SK-N-SH treated with all-trans-retinoic acid at 6 μM for 48 hours (cell line): ENCODE measurements around the gene KIAA1755.

Source experiments
- ATAC-seq: fragments of 200-7000 bp; cut with Tn5 transposase; 3 replicates; pipeline ENCODE4 v1.9.1; 2020; ENCODE audit warnings: mild to moderate bottlenecking, moderate library complexity
- ARNTL ChIP-seq: fragments of 450-650 bp; formaldehyde crosslinking; IDR thresholded peaks from 2 replicates; pipeline ENCODE4 v1.5.0; 2020; ENCODE audit warnings: low read depth, mild to moderate bottlenecking, moderate library complexity, borderline replicate concordance
- BACH2 ChIP-seq: fragments of 250-450 bp; sonication (Bioruptor Pico); IDR thresholded peaks from 2 replicates; pipeline ENCODE4 v1.9.0; 2021; ENCODE audit warnings: mild to moderate bottlenecking, borderline replicate concordance
- CSDC2 ChIP-seq: fragments of 250-450 bp; sonication (Bioruptor Pico); IDR thresholded peaks from 2 replicates; pipeline ENCODE4 v1.5.0; 2020; ENCODE audit warnings: mild to moderate bottlenecking, moderate library complexity
- CSRNP3 ChIP-seq: fragments of 250-450 bp; sonication (Bioruptor Pico); IDR thresholded peaks from 2 replicates; pipeline ENCODE4 v1.5.1; 2021; ENCODE audit warnings: mild to moderate bottlenecking, moderate library complexity
- ESRRG ChIP-seq: fragments of 250-450 bp; sonication (Bioruptor Pico); IDR thresholded peaks from 2 replicates; pipeline ENCODE4 v1.6.1; 2021; ENCODE audit warnings: mild to moderate bottlenecking
- GLIS3 ChIP-seq: fragments of 250-450 bp; sonication (Bioruptor Pico); IDR thresholded peaks from 2 replicates; pipeline ENCODE4 v1.5.0; 2020; ENCODE audit warnings: mild to moderate bottlenecking, moderate library complexity
- ISL1 ChIP-seq: fragments of 250-450 bp; sonication (Bioruptor Pico); IDR thresholded peaks from 2 replicates; pipeline ENCODE4 v2.1.2; 2022; ENCODE audit warnings: mild to moderate bottlenecking, moderate library complexity
- PATZ1 ChIP-seq: fragments of 250-450 bp; sonication (Bioruptor Pico); IDR thresholded peaks from 2 replicates; pipeline ENCODE4 v1.8.0; 2020; ENCODE audit warnings: mild to moderate bottlenecking, moderate library complexity, borderline replicate concordance
- POU6F1 ChIP-seq: fragments of 250-450 bp; sonication (Bioruptor Pico); IDR thresholded peaks from 2 replicates; pipeline ENCODE4 v1.8.0; 2021; ENCODE audit warnings: low read depth, mild to moderate bottlenecking, moderate library complexity, borderline replicate concordance
- PPARA ChIP-seq: fragments of 250-450 bp; sonication (Bioruptor Pico); IDR thresholded peaks from 2 replicates; pipeline ENCODE4 v1.5.0; 2020; ENCODE audit warnings: mild to moderate bottlenecking, borderline replicate concordance
- RARB ChIP-seq: fragments of 250-450 bp; sonication (Bioruptor Pico); IDR thresholded peaks from 2 replicates; pipeline ENCODE4 v1.8.0; 2021; ENCODE audit warnings: mild to moderate bottlenecking, moderate library complexity
- SNAI2 ChIP-seq: fragments of 250-450 bp; sonication (Bioruptor Pico); IDR thresholded peaks from 2 replicates; pipeline ENCODE4 v1.5.0; 2020; ENCODE audit warnings: mild to moderate bottlenecking, moderate library complexity
- TCF4 ChIP-seq: fragments of 250-450 bp; sonication (Bioruptor Pico); IDR thresholded peaks from 2 replicates; pipeline ENCODE4 v1.8.0; 2021; ENCODE audit warnings: mild to moderate bottlenecking, moderate library complexity, borderline replicate concordance
- TOX ChIP-seq: fragments of 250-450 bp; sonication (Bioruptor Pico); IDR thresholded peaks from 2 replicates; pipeline ENCODE4 v1.8.0; 2021; ENCODE audit warnings: mild to moderate bottlenecking, moderate library complexity, borderline replicate concordance
- TSHZ2 ChIP-seq: fragments of 250-450 bp; sonication (Bioruptor Pico); IDR thresholded peaks from 2 replicates; pipeline ENCODE4 v1.5.0; 2020; ENCODE audit warnings: mild to moderate bottlenecking, moderate library complexity
- ZC3H10 ChIP-seq: fragments of 250-450 bp; sonication (Bioruptor Pico); IDR thresholded peaks from 2 replicates; pipeline ENCODE4 v1.5.1; 2021; ENCODE audit warnings: mild to moderate bottlenecking, moderate library complexity
- ZFP3 ChIP-seq: fragments of 250-450 bp; sonication (Bioruptor Pico); IDR thresholded peaks from 2 replicates; pipeline ENCODE4 v1.5.0; 2020; ENCODE audit warnings: mild to moderate bottlenecking, moderate library complexity
- ZFP30 ChIP-seq: fragments of 450-650 bp; formaldehyde crosslinking; IDR thresholded peaks from 2 replicates; pipeline ENCODE4 v1.5.0; 2022; ENCODE audit warnings: mild to moderate bottlenecking, moderate library complexity
- ZNF565 ChIP-seq: fragments of 450-650 bp; formaldehyde crosslinking; conservative IDR thresholded peaks from 2 replicates; pipeline ENCODE4 v1.5.0; 2020; ENCODE audit warnings: low read depth, mild to moderate bottlenecking, moderate library complexity
- ZNF70 ChIP-seq: fragments of 450-650 bp; formaldehyde crosslinking; IDR thresholded peaks from 2 replicates; pipeline ENCODE4 v1.5.0; 2020; ENCODE audit warnings: mild to moderate bottlenecking, moderate library complexity

Gene KIAA1755

GRCh38 chr20:38195521-38195920 is 65.0 kb downstream of the KIAA1755 start:
- no peak for ATAC-seq
- TF ChIP-seq ARNTL (CRISPR knock-in tag) (no peak), SNAI2 (CRISPR knock-in tag) (no peak), ZFP30 (no peak), ZC3H10 (no peak), POU6F1 (CRISPR knock-in tag) (no peak), TOX (CRISPR knock-in tag) (no peak)

GRCh38 chr20:38194971-38195504 is 65.5 kb downstream of the KIAA1755 start:
- TF ChIP-seq TOX (CRISPR knock-in tag) (no peak), GLIS3 (CRISPR knock-in tag) (no peak), ARNTL (CRISPR knock-in tag) (no peak), ISL1 (CRISPR knock-in tag) (no peak), ESRRG (no peak), TCF4 (no peak), SNAI2 (CRISPR knock-in tag) (no peak), TSHZ2 (CRISPR knock-in tag) (no peak), CSDC2 (CRISPR knock-in tag) (no peak), BACH2 (CRISPR knock-in tag) (no peak), ZNF565 (no peak), PPARA (no peak), ZNF70 (CRISPR knock-in tag) (no peak), RARB (CRISPR knock-in tag) (no peak), POU6F1 (CRISPR knock-in tag) (no peak), CSRNP3 (no peak)
- TF ChIP-seq, all 23 proteins: peak for 0
- ATAC-seq: no peak

GRCh38 chr20:38193586-38194105 is 66.9 kb downstream of the KIAA1755 start:
- TF ChIP-seq RARB (CRISPR knock-in tag): no peak
- no peak for TF ChIP-seq TOX (CRISPR knock-in tag)
- TF ChIP-seq PATZ1 (CRISPR knock-in tag): no peak
- TF ChIP-seq ARNTL (CRISPR knock-in tag): no peak
- no peak for TF ChIP-seq CSRNP3
- no peak for TF ChIP-seq GLIS3 (CRISPR knock-in tag)
- no peak for TF ChIP-seq PPARA
- TF ChIP-seq BACH2 (CRISPR knock-in tag): no peak
- no peak for TF ChIP-seq ZFP3 (CRISPR knock-in tag)
- TF ChIP-seq, all 23 proteins: peak for 0
- no peak for ATAC-seq
